HEK293 (cell line): ENCODE measurements around the gene SLX1A.

ENCODE experiments used
- GLI2 ChIP-seq: fragments of 450-650 bp; formaldehyde crosslinking; IDR thresholded peaks from 2 replicates; pipeline ENCODE4; 2017; ENCODE audit warnings: missing biosample characterization, missing genetic modification characterization, low read depth, borderline replicate concordance
- SP2 ChIP-seq: fragments of 450-650 bp; formaldehyde crosslinking; IDR thresholded peaks from 2 replicates; pipeline ENCODE4 v1.5.1; 2016; ENCODE audit warnings: missing biosample characterization, missing genetic modification characterization
- ZNF24 ChIP-seq: fragments of 450-650 bp; formaldehyde crosslinking; IDR thresholded peaks from 2 replicates; pipeline ENCODE4 v1.5.1; 2016; ENCODE audit warnings: missing biosample characterization, missing genetic modification characterization
- ZNF292 ChIP-seq: fragments of 450-650 bp; formaldehyde crosslinking; IDR thresholded peaks from 2 replicates; pipeline ENCODE4 v1.5.1; 2016; ENCODE audit warnings: low read depth, missing biosample characterization, missing genetic modification characterization, borderline replicate concordance
- ZNF555 ChIP-seq: fragments of 450-650 bp; formaldehyde crosslinking; conservative IDR thresholded peaks from 2 replicates; pipeline ENCODE4 v1.5.1; 2017; ENCODE audit warnings: missing biosample characterization, mild to moderate bottlenecking, missing genetic modification characterization, inconsistent platforms
- ZNF747 ChIP-seq: fragments of 450-650 bp; formaldehyde crosslinking; IDR thresholded peaks from 2 replicates; pipeline ENCODE4 v1.5.1; 2016; ENCODE audit warnings: missing biosample characterization, missing genetic modification characterization
- ZNF768 ChIP-seq: fragments of 450-650 bp; formaldehyde crosslinking; IDR thresholded peaks from 2 replicates; pipeline ENCODE4 v1.5.1; 2018; ENCODE audit warnings: missing biosample characterization, mild to moderate bottlenecking, missing genetic modification characterization
- TF ChIP-seq, protein P1 (sequence below): fragments of 450-650 bp; formaldehyde crosslinking; IDR thresholded peaks from 2 replicates; pipeline ENCODE4 v1.5.1; 2016; ENCODE audit warnings: missing biosample characterization, missing genetic modification characterization
- TF ChIP-seq, protein P2 (sequence below): fragments of 450-650 bp; formaldehyde crosslinking; IDR thresholded peaks from 2 replicates; pipeline ENCODE4 v1.5.1; 2017; ENCODE audit warnings: missing biosample characterization, mild to moderate bottlenecking, missing genetic modification characterization, moderate library complexity

DNA sequence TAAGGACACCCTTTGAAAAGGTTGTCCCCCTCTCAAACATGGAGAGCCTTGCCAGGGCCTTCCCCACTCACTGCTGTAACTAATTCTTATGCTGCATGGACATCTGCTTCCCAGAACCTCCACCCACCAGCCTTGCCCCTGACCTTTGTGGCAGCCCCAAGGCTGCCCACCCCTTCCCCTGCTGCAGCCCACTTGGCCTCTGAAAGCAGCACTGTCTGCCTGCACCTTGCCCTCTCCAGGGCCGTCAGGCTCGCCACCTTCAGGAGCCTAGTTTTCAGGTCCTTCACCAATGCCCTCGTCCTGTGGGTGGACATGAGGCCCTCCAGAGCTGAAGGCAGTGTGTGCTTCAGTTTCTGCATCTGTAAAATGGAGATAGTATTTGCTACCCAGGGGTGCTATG lies 12.9 kb upstream of the SLX1A start:
- TF ChIP-seq GLI2 (no peak), ZNF555 (tag by site-specific recombination) (no peak), ZNF747 (tag by site-specific recombination) (no peak), ZNF24 (tag by site-specific recombination) (no peak), SP2 (tag by site-specific recombination) (no peak), ZNF768 (tag by site-specific recombination) (no peak), ZNF292 (tag by site-specific recombination) (no peak)
- TF ChIP-seq, protein P1, sequence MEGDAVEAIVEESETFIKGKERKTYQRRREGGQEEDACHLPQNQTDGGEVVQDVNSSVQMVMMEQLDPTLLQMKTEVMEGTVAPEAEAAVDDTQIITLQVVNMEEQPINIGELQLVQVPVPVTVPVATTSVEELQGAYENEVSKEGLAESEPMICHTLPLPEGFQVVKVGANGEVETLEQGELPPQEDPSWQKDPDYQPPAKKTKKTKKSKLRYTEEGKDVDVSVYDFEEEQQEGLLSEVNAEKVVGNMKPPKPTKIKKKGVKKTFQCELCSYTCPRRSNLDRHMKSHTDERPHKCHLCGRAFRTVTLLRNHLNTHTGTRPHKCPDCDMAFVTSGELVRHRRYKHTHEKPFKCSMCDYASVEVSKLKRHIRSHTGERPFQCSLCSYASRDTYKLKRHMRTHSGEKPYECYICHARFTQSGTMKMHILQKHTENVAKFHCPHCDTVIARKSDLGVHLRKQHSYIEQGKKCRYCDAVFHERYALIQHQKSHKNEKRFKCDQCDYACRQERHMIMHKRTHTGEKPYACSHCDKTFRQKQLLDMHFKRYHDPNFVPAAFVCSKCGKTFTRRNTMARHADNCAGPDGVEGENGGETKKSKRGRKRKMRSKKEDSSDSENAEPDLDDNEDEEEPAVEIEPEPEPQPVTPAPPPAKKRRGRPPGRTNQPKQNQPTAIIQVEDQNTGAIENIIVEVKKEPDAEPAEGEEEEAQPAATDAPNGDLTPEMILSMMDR = no peak
- TF ChIP-seq, protein P2, sequence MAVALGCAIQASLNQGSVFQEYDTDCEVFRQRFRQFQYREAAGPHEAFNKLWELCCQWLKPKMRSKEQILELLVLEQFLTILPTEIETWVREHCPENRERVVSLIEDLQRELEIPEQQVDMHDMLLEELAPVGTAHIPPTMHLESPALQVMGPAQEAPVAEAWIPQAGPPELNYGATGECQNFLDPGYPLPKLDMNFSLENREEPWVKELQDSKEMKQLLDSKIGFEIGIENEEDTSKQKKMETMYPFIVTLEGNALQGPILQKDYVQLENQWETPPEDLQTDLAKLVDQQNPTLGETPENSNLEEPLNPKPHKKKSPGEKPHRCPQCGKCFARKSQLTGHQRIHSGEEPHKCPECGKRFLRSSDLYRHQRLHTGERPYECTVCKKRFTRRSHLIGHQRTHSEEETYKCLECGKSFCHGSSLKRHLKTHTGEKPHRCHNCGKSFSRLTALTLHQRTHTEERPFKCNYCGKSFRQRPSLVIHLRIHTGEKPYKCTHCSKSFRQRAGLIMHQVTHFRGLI (tag by site-specific recombination) = no peak
